BLaER1 (cell line): ENCODE results near the gene RFX3.

Experiments
- H3K27ac ChIP-seq: shearing (Covaris generic); formaldehyde crosslinking; 2 replicates; pipeline ENCODE4 v1.8.1; 2022
- H3K27me3 ChIP-seq: shearing (Covaris generic); formaldehyde crosslinking; 2 replicates; pipeline ENCODE4 v1.8.1; 2022
- H3K36me3 ChIP-seq: shearing (Covaris generic); formaldehyde crosslinking; 2 replicates; pipeline ENCODE4 v1.8.1; 2022
- H3K4me1 ChIP-seq: shearing (Covaris generic); formaldehyde crosslinking; 2 replicates; pipeline ENCODE4 v1.8.1; 2022
- H3K4me2 ChIP-seq: shearing (Covaris generic); formaldehyde crosslinking; 2 replicates; pipeline ENCODE4 v1.8.1; 2022
- H3K4me3 ChIP-seq: shearing (Covaris generic); formaldehyde crosslinking; 2 replicates; pipeline ENCODE4 v1.8.1; 2022
- H3K9ac ChIP-seq: shearing (Covaris generic); formaldehyde crosslinking; 2 replicates; pipeline ENCODE4 v1.8.1; 2022
- H3K9me3 ChIP-seq: shearing (Covaris generic); formaldehyde crosslinking; 2 replicates; pipeline ENCODE4 v1.8.1; 2022
- H4K20me1 ChIP-seq: shearing (Covaris generic); formaldehyde crosslinking; 2 replicates; pipeline ENCODE4 v1.8.1; 2022
- Cebpa-rat ChIP-seq: shearing (Covaris generic); IDR thresholded peaks from 2 replicates; pipeline ENCODE4 v1.8.1; 2022

Gene RFX3

GRCh38 chr9:3515405-3515804, 10.4 kb downstream of the RFX3 start:
- Histone ChIP-seq H3K4me2 (no peak overlapping the region), H3K9ac (no peak overlapping the region), H3K36me3 (peaks cover 5% of the 10 kb centered on the region; the same call in 1 of the 2 replicates), H3K4me3 (no peak overlapping the region), H3K27ac (no peak overlapping the region), H4K20me1 (no peaks in the 10 kb centered on the region), H3K4me1 (peaks cover 10% of the 10 kb centered on the region; the same call in 1 of the 2 replicates), H3K27me3 (no peaks in the 10 kb centered on the region), H3K9me3 (no peaks in the 10 kb centered on the region)
- TF ChIP-seq Cebpa-rat: no peak

GRCh38 chr9:3514786-3515185, 11.0 kb downstream of the RFX3 start:
- TF ChIP-seq Cebpa-rat: no peak
- Histone ChIP-seq H3K4me1 (peaks cover 10% of the 10 kb centered on the region; the same call in 1 of the 2 replicates), H3K27me3 (no peaks in the 10 kb centered on the region), H3K9me3 (no peaks in the 10 kb centered on the region), H3K27ac (no peak overlapping the region), H3K36me3 (peaks cover 5% of the 10 kb centered on the region; the same call in 1 of the 2 replicates), H3K9ac (no peak overlapping the region), H3K4me3 (no peak overlapping the region), H4K20me1 (no peaks in the 10 kb centered on the region), H3K4me2 (no peak overlapping the region)

GRCh38 chr9:3513265-3513818, 12.5 kb downstream of the RFX3 start:
- H3K27me3 ChIP-seq: no peaks in the 10 kb centered on the region
- H4K20me1 ChIP-seq: no peaks in the 10 kb centered on the region
- H3K4me1 ChIP-seq: peaks cover 19% of the 10 kb centered on the region
- no peak for TF ChIP-seq Cebpa-rat
- peaks cover 5% of the 10 kb centered on the region; the same call in 1 of the 2 replicates for H3K36me3 ChIP-seq
- no peak overlapping the region for H3K4me3 ChIP-seq
- no peak overlapping the region for H3K4me2 ChIP-seq
- H3K9ac ChIP-seq: no peak overlapping the region
- no peak overlapping the region for H3K27ac ChIP-seq
- no peaks in the 10 kb centered on the region for H3K9me3 ChIP-seq

- Histone ChIP-seq H4K20me1 (no peaks in the 10 kb centered on the region), H3K4me2 (no peak overlapping the region), H3K9ac (no peak overlapping the region), H3K27ac (no peak overlapping the region), H3K9me3 (no peaks in the 10 kb centered on the region), H3K4me3 (no peak overlapping the region), H3K36me3 (no peaks in the 10 kb centered on the region), H3K4me1 (peaks cover 18% of the 10 kb centered on the region), H3K27me3 (no peaks in the 10 kb centered on the region)
- no peak for TF ChIP-seq Cebpa-rat
These were observed 14.2 kb downstream of the RFX3 start for GRCh38 chr9:3511551-3511950.

GRCh38 chr9:3510796-3511195, 15.0 kb downstream of the RFX3 start:
- peaks cover 18% of the 10 kb centered on the region for H3K4me1 ChIP-seq
- H3K27ac ChIP-seq: no peak overlapping the region

GRCh38 chr9:3509926-3510325, 15.9 kb downstream of the RFX3 start:
- Histone ChIP-seq H3K4me1 (peaks cover 18% of the 10 kb centered on the region), H3K36me3 (no peaks in the 10 kb centered on the region), H3K9me3 (no peaks in the 10 kb centered on the region), H3K4me3 (no peak overlapping the region), H3K9ac (no peak overlapping the region), H3K27me3 (no peaks in the 10 kb centered on the region), H4K20me1 (no peaks in the 10 kb centered on the region), H3K27ac (no peak overlapping the region), H3K4me2 (no peak overlapping the region)
- TF ChIP-seq Cebpa-rat: no peak

More at GRCh38 chr9:3510796-3511195, 15.0 kb downstream of the RFX3 start:
- TF ChIP-seq Cebpa-rat: no peak
- Histone ChIP-seq H3K4me3 (no peak overlapping the region), H3K9me3 (no peaks in the 10 kb centered on the region), H3K36me3 (no peaks in the 10 kb centered on the region), H3K27me3 (no peaks in the 10 kb centered on the region), H4K20me1 (no peaks in the 10 kb centered on the region), H3K9ac (no peak overlapping the region), H3K4me2 (no peak overlapping the region)

- H4K20me1 ChIP-seq: no peaks in the 10 kb centered on the region
- H3K4me2 ChIP-seq: peak overlapping the region; percentile 32
- H3K9ac ChIP-seq: peak overlapping the region; percentile 36; the same call in 1 of the 2 replicates
- H3K9me3 ChIP-seq: no peaks in the 10 kb centered on the region
- H3K4me1 ChIP-seq: peaks cover 18% of the 10 kb centered on the region
- TF ChIP-seq Cebpa-rat: no peak; the same call in 1 of the 2 replicates
- H3K27me3 ChIP-seq: no peaks in the 10 kb centered on the region
- H3K36me3 ChIP-seq: no peaks in the 10 kb centered on the region
- H3K4me3 ChIP-seq: no peak overlapping the region
- H3K27ac ChIP-seq: peak overlapping the region; percentile 56; the same call in 1 of the 2 replicates
These were observed 17.1 kb downstream of the RFX3 start for GRCh38 chr9:3508521-3509291.

GRCh38 chr9:3508078-3508431, 17.7 kb downstream of the RFX3 start:
- H3K4me1 ChIP-seq: peaks cover 18% of the 10 kb centered on the region
- peak overlapping the region; percentile 56; the same call in 1 of the 2 replicates for H3K27ac ChIP-seq
- no peak overlapping the region for H3K4me2 ChIP-seq
- no peaks in the 10 kb centered on the region for H4K20me1 ChIP-seq
- H3K9me3 ChIP-seq: no peaks in the 10 kb centered on the region
- H3K36me3 ChIP-seq: no peaks in the 10 kb centered on the region
- no peak overlapping the region for H3K9ac ChIP-seq
- H3K27me3 ChIP-seq: no peaks in the 10 kb centered on the region
- no peak overlapping the region for H3K4me3 ChIP-seq
- TF ChIP-seq Cebpa-rat: no peak

- Histone ChIP-seq H3K4me2 (no peak overlapping the region), H3K9ac (no peak overlapping the region), H3K27ac (peak overlapping the region; percentile 56; the same call in 1 of the 2 replicates)
These were observed 18.3 kb downstream of the RFX3 start for GRCh38 chr9:3507395-3508077.

GRCh38 chr9:3506164-3506563, 19.6 kb downstream of the RFX3 start:
- no peak overlapping the region for H3K9ac ChIP-seq
- no peak overlapping the region for H3K4me2 ChIP-seq
- H3K4me1 ChIP-seq: peaks cover 18% of the 10 kb centered on the region
- H4K20me1 ChIP-seq: no peaks in the 10 kb centered on the region
- no peak for TF ChIP-seq Cebpa-rat
- no peaks in the 10 kb centered on the region for H3K27me3 ChIP-seq
- peaks cover 7% of the 10 kb centered on the region; the same call in 1 of the 2 replicates for H3K36me3 ChIP-seq
- H3K27ac ChIP-seq: no peak overlapping the region
- no peak overlapping the region for H3K4me3 ChIP-seq
- H3K9me3 ChIP-seq: no peaks in the 10 kb centered on the region

More at GRCh38 chr9:3507395-3508077, 18.3 kb downstream of the RFX3 start:
- no peak overlapping the region for H3K4me3 ChIP-seq
- H3K36me3 ChIP-seq: no peaks in the 10 kb centered on the region
- H4K20me1 ChIP-seq: no peaks in the 10 kb centered on the region
- no peaks in the 10 kb centered on the region for H3K27me3 ChIP-seq
- H3K9me3 ChIP-seq: no peaks in the 10 kb centered on the region
- H3K4me1 ChIP-seq: peaks cover 18% of the 10 kb centered on the region
- no peak for TF ChIP-seq Cebpa-rat
